NCI-H2171 (cell line): ENCODE data around the gene TPSD1.
A peak's percentile ranks its signal among the peaks of the same experiment; 100 is the strongest.
"Not testable (repeated sequence)": the region's sequence is repeated elsewhere in the genome, so short reads cannot be mapped to it uniquely, and the experiment has no call there.

Source experiments
- DNase-seq: peaks from one replicate; lab custom pipeline; 2025; lab: John Stamatoyannopoulos, UW

The TPSD1 gene

DNA sequence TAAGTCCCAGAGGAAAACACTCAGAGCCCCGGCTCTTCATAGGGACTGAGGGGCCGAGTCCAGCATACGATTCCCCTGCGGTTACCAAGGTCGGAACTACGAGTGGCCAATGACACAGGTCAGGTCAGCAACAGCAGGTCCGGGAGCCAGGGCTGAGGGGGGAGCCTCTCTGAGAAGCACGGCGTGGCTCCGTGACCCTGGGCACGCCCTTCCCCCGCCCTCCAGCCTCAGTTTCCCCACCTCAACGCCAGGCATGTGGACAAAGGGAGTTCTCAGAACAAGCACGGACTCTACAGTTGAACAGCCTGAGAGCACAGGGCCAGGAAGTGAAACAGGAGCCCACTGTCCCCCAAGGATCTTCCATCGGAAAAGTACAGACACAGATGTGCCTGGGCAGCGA, 25.6 kb downstream of the TPSD1 start:
- DNase-seq, result no peak

DNA sequence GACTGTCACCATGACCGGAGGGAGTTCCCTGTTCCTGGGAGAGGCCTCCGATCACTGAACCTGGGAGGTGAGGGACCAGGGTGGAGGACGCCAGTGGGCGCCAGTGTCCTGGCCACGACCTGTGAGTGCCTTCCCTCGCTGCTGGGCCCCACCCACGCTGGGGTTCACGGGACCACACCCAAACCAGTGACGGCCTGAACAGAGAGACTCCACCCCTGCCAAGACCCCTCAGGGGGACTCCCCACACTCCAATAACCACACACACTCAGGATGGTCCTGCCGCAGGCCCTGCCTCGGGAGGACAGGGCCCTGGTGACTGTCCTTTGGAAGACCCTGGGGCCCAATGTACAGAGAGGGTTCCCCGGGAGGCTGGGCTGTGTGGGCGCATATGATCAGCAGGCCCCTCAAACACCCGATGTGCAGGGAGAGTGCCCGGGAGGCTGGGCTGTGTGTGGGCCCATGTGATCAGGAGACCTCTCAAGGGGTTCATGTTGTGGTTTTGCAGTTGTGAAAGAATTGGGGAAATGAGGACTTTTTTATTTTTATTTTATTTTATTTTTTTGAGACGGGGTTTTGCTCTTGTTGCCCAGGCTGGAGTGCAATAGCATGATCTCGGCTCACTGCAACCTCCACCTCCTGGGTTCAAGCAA, 26.6 kb downstream of the TPSD1 start:
- DNase-seq, result no peak

DNA sequence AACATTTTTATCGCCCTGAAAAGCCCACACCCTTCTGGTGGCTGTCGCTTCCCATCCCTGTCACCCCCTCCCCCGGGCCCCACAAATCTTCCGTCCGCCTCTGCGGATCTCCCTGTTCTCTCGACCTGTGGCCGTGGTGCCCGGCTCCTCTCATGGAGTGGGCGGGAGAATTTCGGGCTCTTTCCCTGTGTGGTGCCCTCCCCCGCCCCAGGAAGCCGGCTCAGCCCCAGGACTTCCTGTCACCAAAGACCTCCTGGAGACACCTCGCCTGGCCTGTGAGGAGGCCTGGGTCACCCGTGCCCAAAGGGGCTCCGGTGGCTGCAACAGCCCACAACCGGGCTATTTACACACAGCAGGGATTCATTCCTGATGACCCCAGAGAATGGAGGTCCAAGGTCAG, 27.4 kb downstream of the TPSD1 start:
- no peak for DNase-seq

DNA sequence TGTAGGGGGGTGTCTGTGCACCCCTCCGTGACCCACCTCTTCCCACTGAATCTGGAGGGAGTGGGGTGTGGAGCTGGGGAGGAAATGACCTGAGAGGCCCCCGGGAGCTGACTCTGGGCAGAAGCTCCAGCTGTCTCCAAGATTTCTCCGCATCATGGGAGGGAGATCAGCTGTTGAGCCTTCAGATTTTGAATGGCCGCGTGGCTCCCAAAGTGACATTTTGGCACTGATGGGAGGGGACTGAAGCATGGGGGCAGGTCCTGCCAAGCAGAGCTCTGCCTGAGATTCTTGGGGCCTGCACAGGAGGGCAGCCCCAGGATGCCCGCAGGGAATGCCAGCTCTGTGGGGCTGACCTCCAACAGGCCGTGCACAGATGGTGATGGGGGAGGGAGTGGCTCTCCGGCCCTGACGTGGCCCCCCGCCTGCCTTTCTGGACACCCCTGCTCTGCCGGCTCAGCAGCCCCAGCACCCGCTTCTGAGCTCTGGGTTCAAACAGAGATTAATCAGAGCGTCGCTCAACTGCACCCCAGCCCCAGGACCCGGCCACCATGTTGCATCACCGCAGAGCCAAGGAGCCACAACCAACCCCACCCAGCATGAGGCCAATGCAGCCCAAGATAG, 28.2 kb downstream of the TPSD1 start:
- no peak for DNase-seq

DNA sequence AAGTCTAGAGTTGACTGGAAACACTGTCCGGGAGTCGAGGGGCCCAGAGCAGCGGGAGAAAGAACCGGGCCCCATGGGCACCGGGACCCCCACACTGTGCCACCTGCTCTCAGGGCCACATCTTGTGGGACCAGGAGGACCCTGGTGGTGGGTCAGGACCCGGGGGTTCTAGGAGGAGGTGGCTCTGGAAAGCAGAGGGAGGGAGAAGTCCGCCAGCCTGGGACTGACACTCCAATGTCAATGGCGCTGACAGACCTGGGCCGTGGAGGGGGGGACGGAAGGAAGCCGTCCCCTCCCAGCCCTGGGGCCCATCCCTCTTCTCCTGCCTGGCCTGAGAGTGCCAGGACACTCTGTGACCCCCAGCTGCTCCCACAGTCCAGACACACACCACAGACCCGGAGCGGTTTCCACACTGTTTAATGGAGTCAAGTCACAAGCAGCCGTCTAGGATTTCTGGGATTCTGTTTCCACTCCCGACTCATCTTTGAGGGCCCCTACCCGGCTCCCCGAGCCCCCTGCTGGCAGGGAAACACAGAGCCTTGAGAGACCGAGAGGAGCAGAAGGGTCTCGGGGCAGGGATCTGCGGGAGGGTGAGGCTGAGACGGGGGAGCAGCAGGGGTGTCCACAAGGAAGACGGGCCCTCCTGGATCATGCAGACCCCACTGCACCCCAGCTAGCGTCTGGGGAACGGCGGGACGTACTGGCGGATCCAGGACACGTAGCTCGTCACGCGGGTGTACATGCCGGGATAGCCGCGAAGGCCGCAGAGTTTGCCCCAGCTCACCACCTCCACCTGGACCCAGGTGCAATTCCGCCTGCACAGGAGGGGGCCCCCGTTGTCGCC, 30.0 kb downstream of the TPSD1 start:
- DNase-seq, result no peak

DNA sequence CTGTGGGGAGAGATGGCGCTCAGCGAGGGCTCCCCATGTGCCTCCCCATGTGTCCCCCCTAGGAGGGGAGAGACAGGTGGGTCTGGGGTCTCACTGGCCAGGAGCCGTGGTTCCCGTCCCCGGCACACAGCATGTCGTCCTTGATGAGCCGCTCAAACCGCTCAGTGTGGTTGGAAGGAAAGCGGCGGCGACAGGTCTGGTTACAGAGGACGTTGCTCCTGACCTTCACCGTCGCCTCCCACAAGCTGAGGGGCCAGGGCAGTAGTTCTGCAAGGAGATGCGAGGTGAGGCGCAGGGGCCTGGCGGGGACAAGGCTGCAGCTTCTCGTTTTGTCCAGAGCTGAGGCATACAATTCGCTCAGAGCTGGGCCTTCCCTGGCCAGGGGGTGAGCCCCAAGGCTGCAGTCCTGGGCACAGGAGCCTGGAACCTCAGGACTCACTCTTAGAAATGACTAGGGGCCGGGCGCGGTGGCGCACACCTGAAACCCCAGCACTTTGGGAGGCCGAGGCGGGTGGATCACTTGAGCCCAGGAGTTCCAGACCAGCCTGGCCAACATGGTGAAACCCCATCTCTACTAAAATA, 30.7 kb downstream of the TPSD1 start:
- DNase-seq, result no peak

DNA sequence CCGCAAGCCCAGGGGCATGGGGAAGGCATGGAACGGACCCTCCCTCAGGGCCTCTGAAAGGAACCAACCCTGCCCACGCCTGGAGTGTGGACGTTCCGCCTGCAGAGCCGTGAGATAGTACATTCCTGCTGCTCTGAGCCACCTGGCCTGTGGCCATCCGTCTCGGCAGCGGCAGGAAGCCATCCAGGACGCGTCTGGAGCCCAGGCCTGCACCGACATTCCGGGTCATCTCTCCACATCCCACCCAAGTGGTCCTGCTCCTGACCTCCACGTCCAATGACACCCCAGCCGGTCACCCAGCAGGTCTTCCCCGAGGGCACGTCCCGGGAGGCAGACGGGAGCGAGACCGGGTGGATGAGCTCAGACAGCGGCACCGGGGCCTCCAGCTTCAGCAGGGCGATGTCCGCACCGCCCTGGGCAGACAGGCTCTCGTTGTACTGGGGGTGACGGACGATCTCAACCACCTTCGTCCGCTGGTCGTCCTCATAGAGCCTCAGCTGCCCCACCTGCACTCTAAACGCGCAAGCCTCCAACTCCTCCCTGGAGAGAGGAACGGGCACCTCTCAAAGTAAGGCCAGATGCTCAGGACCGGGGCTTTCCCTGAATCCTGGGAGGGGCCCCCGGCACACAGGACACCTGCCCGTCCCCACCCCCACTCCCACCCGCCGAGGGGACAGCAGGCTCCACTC, 32.3 kb downstream of the TPSD1 start:
- no peak for DNase-seq

DNA sequence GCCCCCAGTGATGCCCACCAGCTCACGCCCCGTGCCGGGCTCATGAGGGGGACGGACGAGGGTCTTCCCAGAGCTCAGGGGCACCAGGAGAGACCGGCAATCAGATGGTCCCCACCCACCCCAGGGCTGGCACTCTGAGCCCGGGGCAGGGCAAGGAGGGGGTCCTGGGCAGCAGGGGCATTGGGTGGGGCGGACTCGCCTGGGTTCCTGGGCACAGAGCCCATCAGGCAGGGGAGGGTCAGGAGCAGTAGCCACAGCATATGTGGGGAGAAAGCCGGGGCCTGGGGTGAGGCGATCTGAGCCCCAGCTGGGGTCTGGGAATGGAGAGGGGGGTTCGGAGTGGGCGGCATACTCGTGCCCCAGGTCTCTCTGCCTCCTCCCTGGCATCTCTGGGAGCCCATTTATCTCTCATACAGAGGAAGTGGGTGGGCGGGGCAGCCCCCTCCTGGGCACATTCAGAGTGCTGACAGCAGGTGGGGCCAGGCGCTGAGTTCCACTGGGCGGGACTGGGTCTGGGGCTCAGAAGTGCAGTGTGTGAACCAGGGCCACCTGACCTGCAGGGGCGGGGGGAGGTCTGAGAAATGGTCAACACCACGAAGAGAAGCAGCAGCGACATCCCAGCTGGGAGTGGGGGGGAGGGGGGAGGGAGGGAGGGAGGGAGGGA, 33.1 kb downstream of the TPSD1 start:
- no peak for DNase-seq

DNA sequence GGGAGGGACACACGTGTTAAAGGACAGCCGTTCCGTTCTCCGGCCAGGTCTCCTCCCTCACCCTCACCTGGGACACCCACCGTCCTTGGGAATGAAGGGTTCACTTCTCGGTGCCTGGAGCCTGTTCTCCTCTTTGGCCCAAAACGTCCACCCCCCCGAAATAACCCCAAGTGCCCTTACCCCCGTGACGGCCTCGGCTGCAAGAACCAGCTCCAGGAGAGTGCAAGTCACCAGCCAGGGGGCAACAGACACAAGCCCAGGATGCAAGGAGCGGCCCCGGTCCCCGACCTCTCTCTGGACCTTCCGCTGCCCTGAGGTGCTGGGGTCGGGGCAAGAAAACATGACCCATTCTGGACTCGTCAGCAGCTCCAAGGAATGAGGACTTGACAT, 33.6 kb downstream of the TPSD1 start:
- no peak for DNase-seq

DNA sequence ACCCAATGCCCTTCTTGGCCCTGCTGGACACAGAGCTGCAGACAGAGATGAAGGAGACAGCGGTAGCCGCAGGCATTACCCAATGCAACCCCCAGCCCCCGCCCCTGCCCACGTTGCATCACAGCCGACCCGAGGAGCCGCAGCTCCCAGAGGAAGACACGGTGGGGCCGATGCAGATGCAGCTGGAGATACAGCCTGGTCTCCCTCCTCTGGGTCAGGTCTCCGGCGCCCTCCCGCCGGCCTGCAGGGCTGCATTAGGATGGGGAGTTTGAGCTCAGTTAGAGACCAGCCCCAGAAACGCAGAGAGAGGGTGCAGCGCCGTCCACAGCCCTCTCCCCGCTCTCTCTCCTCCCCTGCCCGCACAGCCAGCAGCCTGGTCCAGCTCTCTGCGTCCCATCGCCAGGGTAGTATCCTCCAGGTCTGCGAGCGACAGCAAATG, 34.2 kb downstream of the TPSD1 start:
- no peak for DNase-seq

DNA sequence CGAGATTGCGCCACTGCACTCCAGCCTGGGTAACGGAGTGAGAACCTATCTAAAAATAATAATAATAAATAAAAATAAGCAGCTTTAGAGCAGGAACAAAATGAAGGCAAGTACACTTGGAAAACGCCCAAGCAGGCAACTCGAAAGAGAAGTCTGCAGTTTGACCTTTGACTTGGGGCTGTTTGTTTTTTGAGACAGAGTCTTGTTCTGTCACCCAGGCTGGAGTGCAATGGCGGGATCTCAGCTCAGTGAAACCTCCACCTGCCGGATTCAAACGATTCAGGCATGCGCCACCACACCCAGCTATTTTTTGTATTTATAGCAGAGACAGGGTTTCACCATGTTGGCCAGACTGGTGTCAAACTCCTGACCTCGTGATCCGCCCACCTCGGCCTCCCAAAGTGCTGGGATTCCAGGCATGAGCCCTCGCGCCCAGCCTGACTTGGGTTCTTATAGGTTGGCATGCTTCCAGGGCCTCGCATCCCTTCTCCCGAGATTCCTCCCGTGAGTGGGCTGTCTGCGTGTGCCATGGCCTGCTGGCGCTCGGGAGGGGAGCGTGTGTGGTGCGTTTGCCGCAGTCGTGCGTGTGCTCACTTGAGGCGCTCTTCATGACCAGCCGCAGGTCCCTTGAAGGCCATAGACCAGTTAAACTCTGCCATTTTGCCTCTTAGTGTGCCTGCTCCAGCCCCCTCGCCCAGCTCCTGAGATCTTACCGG, 35.1 kb downstream of the TPSD1 start:
- peak; percentile 54 for DNase-seq

DNA sequence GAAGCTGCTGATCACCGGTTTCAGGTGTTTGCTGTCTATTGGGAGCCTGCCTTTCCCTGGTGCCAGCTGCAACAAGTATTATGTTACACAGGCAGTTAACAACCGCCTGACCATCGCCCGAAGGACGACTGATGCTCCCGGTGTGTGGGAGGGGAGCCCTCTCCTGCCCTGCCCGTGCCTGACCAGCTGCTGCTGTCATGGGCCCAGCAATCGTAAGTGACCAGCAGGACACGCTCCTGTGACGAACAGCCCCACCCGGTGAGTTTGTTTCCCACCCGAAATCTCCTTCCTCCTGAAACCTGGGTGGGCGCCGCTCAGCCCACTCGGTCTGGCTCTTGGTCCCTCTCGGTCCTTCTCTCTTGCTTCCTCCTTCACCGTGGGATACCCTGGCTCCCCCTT, 35.7 kb downstream of the TPSD1 start:
- DNase-seq, result no peak

DNA sequence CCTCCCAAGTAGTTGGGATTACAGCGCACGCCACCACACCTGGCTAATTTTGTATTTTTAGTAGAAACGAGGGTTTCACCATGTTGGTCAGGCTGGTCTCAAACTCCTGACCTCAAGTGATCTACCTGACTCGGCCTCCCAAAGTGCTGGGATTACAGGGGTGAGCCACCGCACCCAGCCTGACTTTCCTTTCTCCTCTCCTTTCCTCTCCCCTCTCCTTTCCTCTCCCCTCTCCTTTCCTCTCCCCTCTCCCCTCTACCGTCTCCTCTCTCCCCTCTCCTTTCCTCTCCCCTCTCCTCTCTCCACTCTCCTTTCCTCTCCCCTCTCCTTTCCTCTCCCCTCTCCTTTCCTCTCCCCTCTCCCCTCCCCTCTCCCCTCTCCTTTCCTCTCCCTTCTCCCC, 36.3 kb downstream of the TPSD1 start:
- not testable (repeated sequence) for DNase-seq

DNA sequence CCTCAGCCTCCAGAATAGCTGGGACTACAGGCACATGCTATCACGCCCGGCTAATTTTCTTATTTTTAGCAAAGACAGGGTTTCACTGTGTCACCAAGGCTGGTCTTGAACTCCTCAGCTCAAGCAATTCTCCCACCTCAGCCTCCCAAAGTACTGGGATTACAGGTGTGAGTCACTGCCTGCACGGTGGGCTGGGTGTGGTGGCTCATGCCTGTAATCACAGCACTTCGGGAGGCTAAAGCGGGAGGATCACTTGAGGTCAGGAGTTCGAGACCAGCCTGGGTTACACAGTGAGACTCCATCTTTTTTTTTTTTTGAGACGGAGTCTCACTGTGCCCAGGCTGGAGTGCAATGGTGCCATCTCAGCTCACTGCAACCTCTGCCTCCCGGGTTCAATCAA, 36.9 kb downstream of the TPSD1 start:
- DNase-seq, result not testable (repeated sequence)

DNA sequence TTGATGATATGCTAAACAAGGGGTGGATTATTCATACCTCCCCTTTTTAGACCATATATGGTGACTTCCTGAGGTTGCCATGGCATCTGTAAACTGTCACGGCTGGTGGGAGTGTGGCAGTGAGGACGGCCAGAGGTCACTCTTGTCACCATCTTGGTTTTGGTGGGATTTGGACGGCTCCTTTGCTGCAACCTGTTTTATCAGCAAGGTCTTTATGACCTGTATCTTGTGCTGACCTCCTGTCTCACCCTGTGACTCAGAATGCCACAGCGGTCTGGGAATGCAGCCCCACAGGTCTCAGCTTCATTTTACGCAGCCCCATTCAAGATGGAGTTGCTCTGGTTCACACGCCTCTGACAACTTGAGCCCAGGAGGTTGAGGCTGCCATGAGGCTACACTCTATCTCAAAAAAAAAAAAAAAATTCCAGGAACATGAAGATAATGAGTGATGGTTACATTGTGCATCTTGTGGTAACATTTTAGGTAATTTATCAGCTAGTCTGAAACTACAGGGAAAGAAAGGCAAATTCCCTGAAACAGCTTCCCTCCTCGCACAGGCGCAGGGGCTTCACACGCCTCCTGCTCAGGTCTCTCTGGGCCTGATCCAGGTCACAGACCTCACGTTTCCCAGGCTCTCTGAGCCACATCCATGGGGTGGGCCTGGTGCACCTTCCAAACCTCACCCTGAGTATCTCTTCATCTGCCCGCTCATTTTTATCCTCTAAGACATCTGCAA, 38.2 kb downstream of the TPSD1 start:
- no peak for DNase-seq

DNA sequence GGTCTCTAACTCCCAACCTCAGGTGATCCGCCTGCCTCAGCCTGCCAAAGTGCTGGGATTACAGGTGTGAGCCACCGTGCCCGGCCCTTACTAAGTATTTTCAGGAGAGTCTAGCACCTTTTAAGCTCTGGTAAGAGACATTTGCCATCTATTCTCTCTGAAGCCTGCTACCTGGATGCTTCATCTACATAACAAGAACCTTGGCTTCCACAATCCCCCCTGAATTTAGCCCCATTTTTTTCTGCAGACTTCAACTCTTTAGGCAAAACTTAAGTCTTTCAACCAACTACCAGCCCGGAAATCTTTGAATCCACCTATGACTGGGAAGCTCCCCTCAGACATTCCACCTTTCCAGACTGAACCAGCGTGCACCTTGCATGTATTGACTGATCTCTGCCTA, 39.6 kb downstream of the TPSD1 start:
- no peak for DNase-seq

DNA sequence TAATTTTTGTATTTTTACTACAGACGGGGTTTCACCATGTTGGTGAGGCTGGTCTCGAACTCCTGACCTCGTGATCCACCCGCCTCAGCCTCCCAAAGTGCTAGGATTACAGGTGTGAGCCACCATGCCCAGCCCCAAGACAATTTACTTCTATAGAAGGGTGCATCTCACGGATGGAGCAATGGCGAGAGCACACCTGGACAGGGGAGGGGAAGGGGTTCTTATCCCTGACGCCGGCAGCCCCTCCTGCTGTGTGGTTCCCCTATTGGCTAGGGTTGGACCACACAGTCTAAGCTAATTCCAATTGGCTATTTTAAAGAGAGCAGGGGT, 40.8 kb downstream of the TPSD1 start:
- not testable (repeated sequence) for DNase-seq

DNA sequence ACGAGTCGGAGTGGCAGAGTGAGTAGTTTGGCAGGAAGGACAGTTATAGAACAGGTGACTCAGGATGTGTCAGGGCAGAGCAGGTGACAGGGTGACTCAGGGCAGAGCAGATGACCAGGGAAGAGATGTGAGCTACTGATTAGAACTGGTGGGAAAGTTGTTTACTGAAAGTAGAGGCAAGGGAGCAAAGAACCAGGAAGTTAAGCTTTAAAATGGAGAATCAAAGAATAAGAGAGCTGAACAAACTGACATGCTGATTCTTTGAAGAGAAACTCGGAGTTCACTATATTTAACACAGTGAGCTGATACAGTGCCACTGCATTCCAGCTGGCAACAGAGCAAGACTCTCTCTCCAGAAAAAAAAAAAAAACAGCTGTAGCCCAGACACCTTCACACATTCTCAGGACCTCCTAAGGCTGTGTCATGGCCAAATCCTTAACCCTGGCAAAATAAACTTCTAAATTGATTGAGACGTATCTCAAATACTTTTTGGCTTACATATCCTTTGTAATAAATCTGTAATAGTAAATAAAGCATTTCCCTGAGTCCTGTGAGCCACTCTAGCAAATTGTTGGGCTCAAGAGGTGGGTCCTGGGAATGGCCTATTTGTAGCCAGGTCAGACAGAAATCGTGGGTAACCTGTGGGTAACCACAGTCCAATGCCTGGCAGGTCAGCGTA, 41.3 kb downstream of the TPSD1 start:
- DNase-seq, result no peak

DNA sequence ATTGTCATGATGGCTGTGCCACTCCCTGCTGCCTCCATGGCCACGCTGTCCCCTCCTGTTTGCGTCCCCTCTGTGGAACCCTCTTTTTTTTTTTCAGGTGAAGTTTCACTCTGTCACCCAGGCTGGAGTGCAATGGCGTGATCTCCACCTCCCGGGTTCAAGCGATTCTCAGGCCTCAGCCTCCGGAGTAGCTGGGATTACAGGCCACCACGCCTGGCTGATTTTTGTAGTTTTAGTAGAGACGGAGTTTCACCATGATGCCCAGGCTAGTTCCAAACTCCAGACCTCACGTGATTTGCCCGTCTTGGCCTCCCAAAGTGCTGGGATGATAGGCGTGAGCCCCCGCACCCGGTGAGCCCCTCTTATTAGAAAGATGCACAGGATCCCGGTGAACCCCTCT, 42.5 kb downstream of the TPSD1 start:
- no peak for DNase-seq
